NOMO-1 treated with dmso at 0.1 percent for 144 hours (cell line): ENCODE results near the gene MSI2.

ENCODE experiments used
- DNase-seq: peaks from one replicate; lab custom pipeline; 2025; ENCODE audit not compliant: unreplicated experiment; lab: John Stamatoyannopoulos, UW

The MSI2 gene

GRCh38 chr17:57425903-57426880 is 169.9 kb downstream of the MSI2 start:
- DNase-seq = no peak

- no peak for DNase-seq
Observed at GRCh38 chr17:57429966-57430365, 173.6 kb downstream of the MSI2 start.

DNA sequence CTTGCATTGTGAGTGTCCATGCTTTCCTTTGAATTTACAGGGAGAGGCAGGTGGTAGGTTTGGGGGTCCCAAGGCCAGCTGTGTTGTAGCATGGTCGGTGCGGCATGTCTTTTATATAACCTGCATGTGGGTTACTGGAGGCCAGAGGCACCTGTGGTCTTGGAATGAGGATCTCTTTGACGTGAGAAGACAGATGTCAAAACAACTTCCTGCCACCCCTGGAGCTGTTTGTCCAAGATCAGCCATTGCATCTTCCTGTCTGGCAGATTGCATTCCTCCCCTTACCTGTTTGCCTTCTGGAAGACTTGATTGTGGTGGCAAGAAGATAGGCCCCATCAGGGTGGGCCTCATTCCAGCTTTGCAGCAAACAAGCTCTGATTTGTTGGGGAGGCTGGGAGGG is 175.1 kb downstream of the MSI2 start:
- no peak for DNase-seq

GRCh38 chr17:57432507-57433277 is 176.4 kb downstream of the MSI2 start:
- no peak for DNase-seq

GRCh38 chr17:57433452-57433851 is 177.1 kb downstream of the MSI2 start:
- DNase-seq = no peak

DNA sequence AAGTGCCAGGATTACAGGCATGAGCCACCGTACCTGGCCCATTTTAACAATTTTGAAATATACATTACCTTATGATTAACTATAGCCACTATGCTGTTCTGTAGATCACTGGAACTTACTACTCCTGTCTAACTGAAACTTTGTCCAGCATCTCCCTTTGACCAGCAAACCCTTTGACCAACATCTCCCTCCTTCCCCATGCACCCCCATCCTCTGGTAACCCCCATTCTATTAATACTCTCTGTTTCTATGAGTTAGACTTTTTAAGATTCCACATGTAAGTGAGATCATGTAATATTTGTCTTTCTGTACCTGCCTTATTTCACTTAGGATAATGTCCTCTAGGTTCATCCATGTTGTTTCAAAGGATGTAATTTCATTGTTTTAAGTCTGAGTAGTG is 178.0 kb downstream of the MSI2 start:
- DNase-seq = no peak

- no peak for DNase-seq
Observed at GRCh38 chr17:57436565-57436964, 180.2 kb downstream of the MSI2 start.

DNA sequence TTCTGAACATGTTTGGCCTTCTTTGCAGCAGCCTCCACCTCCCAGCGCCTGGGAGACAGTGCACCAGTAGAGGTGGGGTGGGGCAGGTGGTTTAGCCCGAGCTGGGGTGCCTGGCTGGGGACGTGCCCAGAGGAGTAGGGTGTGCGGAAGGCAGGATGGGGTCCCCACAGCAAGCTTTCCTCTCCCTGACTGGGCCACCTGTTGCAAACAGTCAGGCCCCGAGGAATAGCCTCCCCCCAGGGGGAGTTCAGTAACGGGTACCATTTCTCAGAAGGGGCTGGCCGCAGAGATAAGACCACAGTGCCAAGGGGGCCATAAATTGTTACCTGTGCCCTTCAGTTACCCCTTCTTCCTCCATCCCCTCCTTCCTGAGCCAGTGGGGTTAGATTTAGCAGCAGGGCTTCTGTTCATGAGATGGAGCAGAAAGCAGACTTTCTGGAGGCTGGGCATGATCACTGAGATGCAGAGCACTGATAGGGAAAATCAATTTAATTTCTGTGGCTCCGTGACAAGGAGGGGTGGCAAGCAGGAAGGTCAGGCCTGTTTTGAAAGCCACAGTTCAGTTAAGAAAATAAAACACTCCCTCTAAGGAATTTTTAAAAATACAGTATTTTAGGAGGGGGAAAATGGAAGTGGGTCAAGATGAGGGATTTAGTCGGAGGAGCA is 181.9 kb downstream of the MSI2 start:
- DNase-seq = no peak

DNA sequence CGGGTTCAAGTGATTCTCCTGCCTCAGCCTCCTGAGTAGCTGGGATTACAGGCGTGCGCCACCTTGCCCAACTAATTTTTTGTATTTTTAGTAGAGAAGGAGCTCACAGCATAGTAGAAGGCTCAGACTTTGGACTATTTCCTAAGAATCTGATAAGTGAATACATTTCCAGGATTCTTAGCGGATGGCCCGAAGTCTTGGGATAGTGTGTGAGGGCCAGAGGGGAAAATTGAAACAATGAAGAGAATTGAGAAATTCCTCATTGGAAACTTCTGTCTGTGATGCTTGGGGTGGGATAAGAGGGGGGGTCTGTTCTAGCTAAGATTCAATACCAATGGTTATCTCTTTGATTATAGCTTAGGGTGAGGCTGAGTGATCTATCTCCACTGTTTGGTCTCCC is 183.3 kb downstream of the MSI2 start:
- no peak for DNase-seq

DNA sequence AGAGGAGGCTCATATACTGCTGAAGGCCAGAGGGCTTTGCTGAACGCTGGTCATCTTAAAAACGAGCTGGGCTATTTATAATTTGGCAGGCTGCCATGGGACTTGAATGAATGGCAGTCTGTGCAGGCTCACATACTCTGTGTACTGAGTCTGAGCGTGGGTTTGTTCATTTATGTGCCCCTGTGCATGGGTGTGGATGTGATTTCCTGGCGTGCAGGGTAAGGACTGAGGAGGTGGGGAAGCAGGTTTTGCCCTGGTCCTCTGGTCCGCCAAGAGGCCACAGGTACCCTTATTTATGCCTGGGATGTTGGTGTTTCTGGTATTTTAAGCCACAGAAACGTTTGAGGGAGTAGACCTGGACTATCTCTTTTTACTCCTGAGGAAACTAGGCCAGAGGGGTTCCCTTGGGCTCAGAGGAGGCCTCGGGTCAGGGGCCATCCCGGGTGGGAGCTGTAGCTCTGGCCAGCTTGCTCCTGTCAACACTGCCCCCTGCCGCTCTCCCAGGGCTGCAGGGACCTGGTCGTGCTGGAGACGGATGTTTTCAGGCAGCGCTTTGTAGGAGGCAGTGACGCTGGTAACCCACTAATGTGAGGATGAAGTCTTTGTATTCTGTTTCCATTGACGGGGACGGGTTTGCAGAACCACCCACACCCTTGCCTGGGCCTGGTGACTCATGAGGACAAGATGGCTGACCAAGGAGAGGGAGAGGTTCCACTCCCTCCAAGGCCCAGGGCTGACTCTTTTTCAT is 184.4 kb downstream of the MSI2 start:
- no peak for DNase-seq

GRCh38 chr17:57441270-57441600 is 184.9 kb downstream of the MSI2 start:
- DNase-seq = no peak

DNA sequence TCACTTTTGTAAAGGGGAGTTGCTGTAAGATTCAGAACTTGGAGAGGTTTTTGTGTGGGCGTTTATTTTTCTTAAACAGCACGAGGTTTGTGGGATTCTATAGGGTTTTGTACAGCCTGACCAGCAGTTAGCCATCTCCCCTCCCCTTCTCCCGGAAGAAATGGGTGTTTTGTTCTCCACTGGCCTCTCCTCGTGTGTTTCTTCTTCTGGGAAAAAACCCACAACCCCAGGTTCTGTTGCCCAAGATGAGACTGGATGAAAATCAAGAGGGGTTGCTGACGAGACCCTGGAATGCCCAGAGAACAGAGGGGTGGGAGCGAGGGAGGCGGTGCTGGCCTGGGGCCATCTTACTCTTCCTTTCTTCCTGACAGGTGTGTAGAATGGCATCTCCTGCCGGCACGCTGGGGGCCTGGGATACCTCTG is 186.1 kb downstream of the MSI2 start:
- no peak for DNase-seq

DNA sequence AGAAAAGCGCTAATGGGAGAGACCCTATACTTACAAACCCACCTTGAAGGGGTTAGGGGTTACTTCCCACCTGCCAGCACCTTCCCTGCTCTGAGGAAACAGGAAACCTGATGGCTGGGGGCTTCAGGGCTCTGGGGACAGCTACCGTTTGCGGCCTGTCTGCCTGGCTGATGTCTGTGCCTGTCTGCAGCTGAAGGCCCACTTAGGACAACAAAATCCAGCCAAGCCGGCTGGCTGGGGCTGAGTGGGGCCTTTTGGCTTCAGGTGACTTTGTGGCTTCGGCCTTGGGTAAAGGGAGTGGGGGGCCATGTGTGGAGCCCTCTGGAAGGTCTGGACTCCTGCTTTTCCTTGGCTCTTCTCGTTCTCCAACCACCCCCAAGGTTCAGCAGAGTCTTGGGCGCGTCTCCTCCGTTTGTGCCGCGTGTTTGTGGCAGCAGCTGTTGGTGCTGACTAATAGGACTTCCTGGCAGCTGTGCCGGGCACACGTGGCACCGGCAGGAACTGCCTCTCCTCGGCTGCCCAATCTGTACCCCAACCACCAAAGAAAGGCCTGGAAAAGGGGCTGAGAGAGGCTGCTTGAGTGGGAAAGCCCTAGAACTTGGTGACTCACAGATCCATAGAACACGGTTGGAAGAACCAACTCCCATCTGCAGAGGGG is 186.7 kb downstream of the MSI2 start:
- DNase-seq = no peak

DNA sequence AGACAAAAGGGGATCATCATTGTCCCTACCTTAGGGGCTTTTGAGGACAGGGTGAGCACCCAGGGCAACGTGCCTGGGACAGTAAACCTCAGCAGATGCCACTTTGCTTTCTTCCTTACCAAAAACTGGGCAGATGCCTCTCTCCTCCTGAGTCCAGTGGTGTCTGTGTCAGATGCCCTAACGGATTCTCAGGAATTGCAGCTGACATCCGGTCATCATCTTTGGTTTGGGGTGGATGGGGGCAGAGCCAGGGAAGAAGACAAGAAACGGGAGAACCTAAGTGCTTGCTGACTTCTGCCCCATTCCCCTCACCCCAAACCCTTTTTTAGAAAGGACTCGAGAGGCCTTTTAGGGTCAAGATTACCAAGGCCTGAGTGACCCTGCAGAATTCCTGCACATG is 187.5 kb downstream of the MSI2 start:
- no peak for DNase-seq

GRCh38 chr17:57444682-57445450 is 188.5 kb downstream of the MSI2 start:
- no peak for DNase-seq

DNA sequence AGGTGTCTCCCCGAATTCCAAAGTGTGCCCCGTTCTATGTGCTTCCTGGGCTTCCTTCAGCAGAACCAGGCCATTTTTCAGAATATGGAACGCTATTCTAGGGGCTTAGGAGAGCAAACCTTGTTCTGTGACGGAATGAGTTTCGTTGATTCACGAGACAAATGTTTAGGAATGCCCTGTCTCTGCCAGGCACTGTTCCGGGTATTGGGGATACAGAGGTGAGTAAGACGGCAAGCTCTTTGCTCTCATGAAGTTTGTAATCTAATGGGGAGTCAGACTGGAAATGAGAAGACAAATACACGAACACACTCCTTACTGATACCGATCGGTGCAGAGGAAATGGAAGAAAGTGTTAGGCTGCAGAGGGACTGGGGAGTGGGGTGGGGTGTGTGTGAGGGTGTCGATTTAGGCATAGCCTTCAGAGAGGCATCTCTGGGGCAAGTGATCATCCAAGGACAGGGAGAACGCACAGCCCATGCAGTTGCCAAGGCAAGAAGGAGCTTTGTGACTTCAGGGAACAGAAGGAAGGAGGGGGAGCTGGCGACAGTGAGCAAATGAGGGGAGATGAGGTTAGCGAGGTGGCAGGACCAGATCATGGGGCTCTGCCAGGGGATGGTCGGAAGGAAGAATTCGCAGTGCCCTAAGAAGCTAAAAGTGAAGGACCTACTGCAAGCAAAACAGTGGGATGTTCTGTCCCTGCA is 189.6 kb downstream of the MSI2 start:
- DNase-seq = no peak

DNA sequence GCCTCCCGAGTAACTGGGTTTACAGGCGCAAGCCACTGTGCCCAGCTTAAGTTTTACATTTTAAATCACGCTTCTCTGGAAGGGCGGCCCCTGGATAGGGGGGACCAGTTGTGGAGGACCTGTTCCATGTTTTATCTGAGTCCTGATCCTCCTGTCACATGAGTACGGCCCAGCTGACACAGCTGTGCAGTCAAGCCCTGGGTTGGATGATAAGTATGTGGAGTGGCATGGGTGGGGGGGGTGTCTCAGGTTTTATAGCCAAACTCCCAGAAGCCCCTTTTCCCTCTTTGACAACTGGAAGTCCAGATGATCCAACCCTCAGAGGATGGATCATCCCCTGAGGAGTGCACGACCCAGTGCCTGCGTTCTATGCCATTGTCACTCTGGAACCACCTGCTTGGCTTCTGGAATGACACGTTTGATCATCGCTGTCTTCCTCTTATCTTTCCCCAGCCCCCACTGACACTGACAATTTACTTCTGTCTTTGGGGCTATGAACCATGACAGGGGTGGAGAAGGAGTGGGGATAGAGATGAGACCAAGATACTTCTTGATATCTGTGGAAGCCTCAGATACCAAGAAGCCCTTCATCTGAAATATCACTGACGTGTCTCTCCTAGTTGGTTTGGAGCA is 191.2 kb downstream of the MSI2 start:
- DNase-seq = no peak

DNA sequence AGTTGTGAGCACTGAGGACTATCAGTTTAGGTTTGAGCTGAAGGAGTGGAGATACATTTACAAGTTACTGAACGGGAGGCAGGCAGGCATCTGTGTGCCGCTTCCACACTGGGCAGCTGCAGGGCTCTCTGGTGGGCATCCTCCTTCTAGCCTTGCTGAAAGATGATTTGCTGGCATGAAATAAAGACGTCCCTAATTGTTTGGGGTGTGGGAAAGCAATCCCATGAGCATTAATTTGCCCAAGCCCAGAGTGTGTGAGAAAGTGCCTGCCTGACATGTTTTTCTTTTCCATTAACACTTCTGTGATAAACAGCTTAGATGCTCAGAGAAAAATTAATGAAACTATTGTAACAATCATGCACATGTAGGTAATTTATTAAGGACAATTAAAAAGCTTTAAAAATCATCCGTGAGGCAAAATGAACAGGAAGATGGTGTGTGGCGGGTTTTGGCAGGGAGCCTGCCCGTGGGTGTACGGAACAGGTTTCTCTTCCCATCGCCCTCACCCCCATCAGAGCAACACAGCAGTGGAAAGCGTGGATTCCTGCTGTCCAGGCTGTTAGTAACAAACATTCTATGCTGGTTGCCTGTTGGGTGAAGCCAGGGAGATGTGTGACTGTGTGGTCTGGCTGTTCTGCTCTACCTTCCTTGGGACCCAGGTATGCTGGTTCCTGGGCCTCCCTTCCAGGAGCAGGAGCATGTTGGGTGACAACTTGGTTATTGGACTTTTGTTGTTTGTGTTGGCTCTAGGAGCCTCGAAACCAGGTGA is 191.9 kb downstream of the MSI2 start:
- no peak for DNase-seq
